HCT116 (cell line): ENCODE results near the gene ANKFN1.

Experiments
- CBX3 ChIP-seq: IDR thresholded peaks from 2 replicates; pipeline ENCODE4 v1.6.1; 2012; ENCODE audit warnings: low read depth
- EZH2phosphoT487 ChIP-seq: fragments of 200-600 bp; IDR thresholded peaks from 2 replicates; pipeline ENCODE4 v1.6.1; 2018; ENCODE audit warnings: antibody characterized with exemption, borderline replicate concordance
- JUND ChIP-seq: IDR thresholded peaks from 2 replicates; pipeline ENCODE4 v1.6.1; 2012
- POLR2A ChIP-seq: IDR thresholded peaks from 2 replicates; pipeline ENCODE4 v1.7.0; 2011; ENCODE audit warnings: borderline replicate concordance; ENCODE audit not compliant: insufficient read depth, insufficient read length; ENCODE audit errors: extremely low read depth
- POLR2AphosphoS5 ChIP-seq: IDR thresholded peaks from 2 replicates; pipeline ENCODE4 v1.6.1; 2011; ENCODE audit warnings: mild to moderate bottlenecking, low read depth, low read length, moderate library complexity
- TF ChIP-seq, protein P1 (sequence below), 3 experiments: fragments of 200-600 bp in 1 of 3; sonication (generic) in 1 of 3; IDR thresholded peaks in 2 of 3; conservative IDR thresholded peaks in 1 of 3; 2 replicates each; pipeline ENCODE4 v1.5.1; 2012 to 2017; ENCODE audit warnings: low read depth in 2 of 3, low read length in 2 of 3, antibody characterized with exemption in 1 of 3, borderline replicate concordance in 1 of 3, control low read depth in 1 of 3, mild to moderate bottlenecking in 1 of 3, mixed read lengths in 1 of 3, mixed run types in 1 of 3, moderate library complexity in 1 of 3; ENCODE audit not compliant: insufficient read depth in 1 of 3

DNA sequence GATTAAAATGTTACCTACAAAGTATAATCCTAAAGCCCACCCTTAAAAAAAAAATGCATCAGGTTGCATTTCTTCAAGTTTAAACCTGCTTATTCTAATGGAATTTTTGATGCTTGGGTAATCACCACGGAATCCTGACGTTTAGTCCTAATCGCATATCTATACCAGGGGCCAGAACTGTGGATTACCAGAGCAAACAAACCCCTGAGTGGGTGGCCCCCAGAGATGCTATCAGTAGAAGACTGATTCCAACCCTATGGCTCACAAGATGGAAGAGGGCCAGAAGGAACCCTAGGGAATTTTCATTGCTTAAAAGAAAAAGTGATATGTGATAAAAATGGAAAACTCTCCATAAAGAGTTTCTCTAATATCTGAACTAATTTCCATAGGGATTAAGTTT, 288.0 kb downstream of the ANKFN1 start:
- TF ChIP-seq EZH2phosphoT487 (no peak), POLR2A (no peak), JUND (no peak), POLR2AphosphoS5 (no peak), CBX3 (no peak)
- TF ChIP-seq, protein P1, sequence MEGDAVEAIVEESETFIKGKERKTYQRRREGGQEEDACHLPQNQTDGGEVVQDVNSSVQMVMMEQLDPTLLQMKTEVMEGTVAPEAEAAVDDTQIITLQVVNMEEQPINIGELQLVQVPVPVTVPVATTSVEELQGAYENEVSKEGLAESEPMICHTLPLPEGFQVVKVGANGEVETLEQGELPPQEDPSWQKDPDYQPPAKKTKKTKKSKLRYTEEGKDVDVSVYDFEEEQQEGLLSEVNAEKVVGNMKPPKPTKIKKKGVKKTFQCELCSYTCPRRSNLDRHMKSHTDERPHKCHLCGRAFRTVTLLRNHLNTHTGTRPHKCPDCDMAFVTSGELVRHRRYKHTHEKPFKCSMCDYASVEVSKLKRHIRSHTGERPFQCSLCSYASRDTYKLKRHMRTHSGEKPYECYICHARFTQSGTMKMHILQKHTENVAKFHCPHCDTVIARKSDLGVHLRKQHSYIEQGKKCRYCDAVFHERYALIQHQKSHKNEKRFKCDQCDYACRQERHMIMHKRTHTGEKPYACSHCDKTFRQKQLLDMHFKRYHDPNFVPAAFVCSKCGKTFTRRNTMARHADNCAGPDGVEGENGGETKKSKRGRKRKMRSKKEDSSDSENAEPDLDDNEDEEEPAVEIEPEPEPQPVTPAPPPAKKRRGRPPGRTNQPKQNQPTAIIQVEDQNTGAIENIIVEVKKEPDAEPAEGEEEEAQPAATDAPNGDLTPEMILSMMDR (IDR thresholded peaks at IDR 0.05 in 2 of 3, conservative IDR thresholded peaks at IDR 0.05 in 1 of 3; ENCODE audit: borderline replicate concordance in 1 of 3, insufficient read depth in 1 of 3, low read depth in 2 of 3, low read length in 2 of 3) = no peak
